HuH-7 (cell line): Measurements from ENCODE around the gene OR4L1.
"Not testable (repeated sequence)": the region's sequence is repeated elsewhere in the genome, so short reads cannot be mapped to it uniquely, and the experiment has no call there.

ENCODE experiments used
- DNase-seq: peaks from one replicate; pipeline ENCODE4 v3.0.0; 2011; ENCODE audit warnings: low spot score

Gene OR4L1

DNA sequence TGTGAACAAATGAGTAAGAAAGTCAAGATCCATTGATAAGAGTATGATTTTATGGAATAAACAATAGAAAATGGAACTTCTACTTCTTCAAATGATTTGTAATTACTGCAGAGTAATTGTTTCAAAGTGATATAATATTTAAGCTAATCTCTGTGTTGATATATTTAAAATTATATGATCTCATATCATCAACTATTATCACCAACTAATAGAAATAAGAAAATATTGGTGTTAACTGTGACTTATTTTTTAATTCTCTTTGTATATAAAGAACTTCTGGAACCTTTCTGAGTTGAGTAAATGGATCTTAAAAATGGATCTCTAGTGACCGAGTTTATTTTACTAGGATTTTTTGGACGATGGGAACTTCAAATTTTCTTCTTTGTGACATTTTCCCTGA lies at the start of gene OR4L1:
OR4L1 (plus strand) TSS at position 301 of the 400 bp plus-strand sequence; CDS start at position 301, 0 bp downstream.
- no peak for DNase-seq

DNA sequence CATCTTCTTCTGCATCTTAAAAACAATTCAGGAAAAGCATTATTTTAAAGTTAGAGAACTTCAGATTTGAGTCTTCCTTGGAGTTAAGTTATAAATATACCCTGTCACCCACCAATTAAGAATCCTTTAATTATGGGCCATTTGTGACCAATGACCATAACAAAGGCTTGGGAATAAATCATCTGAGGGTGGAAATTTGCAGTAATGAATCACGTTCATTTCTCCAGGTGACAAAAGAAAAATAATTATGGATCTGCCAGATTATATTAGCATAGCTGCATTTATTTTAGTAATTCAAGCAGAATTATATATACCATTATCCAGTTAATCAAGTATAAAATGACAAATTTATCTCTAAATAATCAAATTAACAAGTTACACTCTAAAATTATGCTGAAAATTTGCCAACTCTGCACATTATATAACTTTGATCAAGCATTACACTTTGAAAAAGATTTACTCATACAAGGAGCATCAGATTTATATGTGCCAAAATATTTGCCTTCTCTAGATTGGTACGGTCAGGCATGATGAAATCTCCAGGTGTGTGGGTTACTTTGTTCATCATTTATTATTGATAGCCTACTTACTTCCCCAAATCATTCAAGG lies 40.5 kb upstream of the OR4L1 start, which contains the start of gene OR4K14:
OR4K14 (minus strand) TSS at position 51 of the 609 bp plus-strand sequence. CDS start 4,114 bp downstream, outside the sequence.
- DNase-seq = no peak

GRCh38 chr14:20031058-20031457 lies 28.8 kb upstream of the OR4L1 start:
- DNase-seq = no peak

DNA sequence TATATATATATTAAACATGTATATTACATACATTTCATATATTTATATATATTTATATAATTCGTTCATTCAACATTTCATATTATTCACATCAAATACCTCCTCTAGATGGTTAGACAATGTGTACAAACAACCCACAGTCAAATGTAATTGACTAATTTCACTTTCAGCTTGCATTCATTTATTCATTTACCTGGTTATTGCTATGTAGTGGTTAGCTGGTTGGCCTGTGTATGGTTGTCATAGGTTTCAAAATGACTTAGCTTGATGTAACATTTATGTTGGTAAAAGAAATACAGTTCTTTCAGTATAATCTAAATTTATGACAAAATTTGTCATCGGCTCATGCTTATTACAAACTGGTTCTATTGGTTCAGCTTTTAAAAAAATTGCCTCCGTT lies 24.4 kb upstream of the OR4L1 start:
- no peak for DNase-seq

DNA sequence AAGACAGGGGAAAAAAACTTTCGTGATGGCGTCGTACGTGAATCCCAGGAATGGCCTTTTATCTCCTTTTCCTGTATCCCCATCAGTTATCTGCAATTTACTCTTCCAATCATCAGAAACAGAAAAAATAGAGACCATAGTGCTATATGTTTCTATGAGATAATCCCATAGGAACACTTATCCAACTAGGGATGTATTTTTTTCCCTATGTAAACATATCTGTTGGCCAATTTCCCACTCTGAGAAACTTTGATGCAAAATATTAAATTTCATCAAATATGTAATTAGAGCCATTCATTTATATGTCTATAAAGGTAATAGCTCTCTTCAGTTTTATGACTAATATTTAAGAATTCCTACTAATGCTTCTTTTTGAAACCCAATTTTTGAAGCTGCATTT lies 23.9 kb upstream of the OR4L1 start, which contains the start of gene OR4K13:
OR4K13 (minus strand) TSS at position 101 of the 400 bp plus-strand sequence. CDS start 1,280 bp downstream, outside the sequence.
- no peak for DNase-seq

GRCh38 chr14:20044243-20044642 lies 15.6 kb upstream of the OR4L1 start:
- DNase-seq = no peak

DNA sequence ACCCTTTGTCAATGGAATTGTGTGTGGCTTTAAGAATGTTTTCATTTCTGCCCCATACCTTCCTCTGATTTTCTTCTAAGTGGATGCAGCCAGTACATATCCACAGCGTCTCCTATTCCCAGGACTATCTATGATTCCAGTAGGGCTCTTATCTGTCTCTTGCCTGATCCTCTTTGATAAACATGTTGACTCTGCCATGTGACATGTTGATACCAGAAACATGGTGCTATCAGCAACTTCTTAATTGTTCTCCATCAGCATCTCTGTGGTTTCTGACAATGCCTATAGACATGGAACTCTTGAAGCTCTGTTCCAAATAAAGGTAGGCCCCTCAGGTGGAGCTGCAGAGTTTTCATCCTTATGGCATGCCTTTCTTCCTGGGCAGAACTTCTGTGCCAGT lies 11.6 kb upstream of the OR4L1 start:
- no peak for DNase-seq

DNA sequence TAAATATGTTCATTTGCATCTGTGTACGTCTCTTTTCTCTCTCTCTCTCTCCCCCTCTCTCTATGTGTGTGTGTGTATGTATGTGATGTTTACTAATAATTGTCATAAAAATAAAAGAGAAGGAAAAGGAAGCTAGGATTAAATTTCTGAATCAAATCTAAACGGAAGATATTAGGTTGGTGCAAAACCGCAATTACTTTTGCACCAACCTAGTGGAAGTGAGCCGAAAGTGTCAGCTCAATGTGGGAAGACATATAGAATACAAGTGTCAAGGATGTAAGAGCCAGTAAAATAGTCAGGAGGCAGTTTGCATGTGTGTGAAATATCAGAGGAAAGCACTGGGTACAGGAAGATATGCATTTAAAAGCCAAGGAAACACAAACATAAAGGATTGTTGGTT lies 32.2 kb downstream of the OR4L1 start:
- no peak for DNase-seq

GRCh38 chr14:20093442-20093841 lies 33.6 kb downstream of the OR4L1 start:
- no peak for DNase-seq

DNA sequence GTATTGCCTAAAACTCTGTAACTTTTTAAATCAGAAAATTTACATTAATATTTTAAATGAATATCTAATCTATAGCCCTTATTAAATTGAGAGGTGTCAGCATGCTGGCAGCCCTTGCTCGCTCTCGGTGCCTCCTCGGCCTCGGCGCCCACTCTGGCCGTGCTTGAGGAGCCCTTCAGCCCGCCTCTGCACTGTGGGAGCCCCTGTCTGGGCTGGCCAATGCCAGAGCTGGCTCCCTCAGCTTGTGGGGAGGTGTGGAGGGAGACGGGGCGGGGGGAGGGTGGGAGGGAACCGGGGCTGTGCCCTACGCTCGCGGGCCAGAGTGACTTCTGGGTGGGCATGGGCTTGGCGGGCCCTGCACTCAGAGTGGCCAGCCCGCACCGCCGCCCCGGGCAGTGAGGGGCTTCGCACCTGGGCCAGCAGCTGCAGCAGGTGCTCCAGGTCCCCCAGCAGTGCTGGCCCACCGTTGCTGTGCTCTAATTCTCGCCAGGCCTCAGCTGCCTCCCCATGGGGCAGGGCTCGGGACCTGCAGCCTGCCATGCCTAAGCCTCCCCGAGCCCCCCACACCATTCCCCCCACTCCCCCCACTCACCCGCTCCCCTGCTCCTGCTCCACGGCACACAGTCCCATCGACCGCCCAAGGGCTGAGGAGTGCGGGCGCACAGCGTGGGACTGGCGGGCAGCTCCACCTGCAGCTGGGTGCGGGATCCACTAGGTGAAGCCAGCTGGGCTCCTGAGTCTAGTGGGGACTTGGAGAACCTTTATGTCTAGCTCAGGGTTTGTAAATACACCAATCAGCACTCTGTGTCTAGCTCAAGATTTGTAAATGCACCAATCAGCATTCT lies 39.3 kb downstream of the OR4L1 start:
- DNase-seq = not testable (repeated sequence)

GRCh38 chr14:20110438-20110837 lies 50.6 kb downstream of the OR4L1 start, which contains the start of gene OR4K17:
OR4K17 (plus strand) TSS chr14:20110739; CDS start chr14:20117500, 6,761 bp downstream.
- no peak for DNase-seq
